HepG2 (cell line): ENCODE measurements around the gene SLC15A3. TPM values are rescaled to one million over a fixed set of nuclear protein-coding genes. Genes with fewer than 3 reads are reported as not detected.

Experiments used
- ATAC-seq: fragments of 200-7000 bp; cut with Tn5 transposase; 3 replicates; pipeline ENCODE4 v1.9.1; 2020; ENCODE audit warnings: mild to moderate bottlenecking, moderate library complexity
- BruUV-seq: library from RNA; stranded (reverse); fragments of 400-500 nt; replicated peaks from 2 replicates; lab custom pipeline; 2021; lab: Mats Ljungman, UMichigan
- CTCF ChIA-PET: fragments of 300-600 bp; formaldehyde crosslinking; extraction: SDS; loops from one replicate; lab custom pipeline; 2021; ENCODE audit warnings: low total read pairs, inconsistent platforms, low intra/inter-chr PET ratio; lab: Yijun Ruan, JAX
- POLR2A ChIA-PET: fragments of 350-600 bp; sonication (Branson Sonifier 250); formaldehyde crosslinking; loops from one replicate; lab custom pipeline; 2020; ENCODE audit warnings: antibody characterized with exemption, inconsistent platforms; lab: Yijun Ruan, JAX
- DNase-seq: peaks from one replicate; pipeline ENCODE4 v3.0.0-alpha.2; 2015; ENCODE audit warnings: low spot score
- FAIRE-seq: peaks from 3 replicates; lab custom pipeline; 2011; peaks lifted over from hg19 to GRCh38; lab: Jason Lieb, UNC
- H2AFZ ChIP-seq: one replicate; pipeline ENCODE4 v1.6.1; 2011; ENCODE audit warnings: low read length, inconsistent platforms
- H3K27ac ChIP-seq: fragments of 300-600 bp; 3 replicates; pipeline ENCODE4 v1.8.0; 2011; ENCODE audit warnings: mixed run types, mild to moderate bottlenecking, mixed read lengths, low read length, inconsistent platforms; ENCODE audit not compliant: insufficient read depth; ENCODE audit errors: extremely low read length
- H3K27me3 ChIP-seq, 2 experiments: fragments of 200-600 bp in 1 of 2; 2 replicates in 1 of 2; 3 replicates in 1 of 2; pipeline versions ENCODE4 v1.6.0 to v1.8.0; 2011; ENCODE audit warnings: low read length in 2 of 2, mild to moderate bottlenecking in 2 of 2, moderate library complexity in 2 of 2, inconsistent platforms in 1 of 2; ENCODE audit not compliant: insufficient read depth in 2 of 2, control insufficient read depth in 1 of 2
- H3K36me3 ChIP-seq, 2 experiments: fragments of 200-600 bp in 1 of 2; replicated peaks in 1 of 2; 2 replicates in 1 of 2; 3 replicates in 1 of 2; pipeline versions ENCODE4 v1.5.1 to v1.8.0; 2011; ENCODE audit warnings: low read length in 2 of 2, inconsistent platforms in 1 of 2; ENCODE audit not compliant: insufficient read depth in 2 of 2, control insufficient read depth in 1 of 2
- H3K4me1 ChIP-seq: 2 replicates; pipeline ENCODE4 v1.5.1; 2012; ENCODE audit warnings: low read length, inconsistent platforms; ENCODE audit not compliant: insufficient read depth
- H3K4me2 ChIP-seq: 2 replicates; pipeline ENCODE4 v1.6.0; 2011; ENCODE audit warnings: low read depth, low read length, inconsistent platforms
- H3K4me3 ChIP-seq, 3 experiments: fragments of 200-600 bp in 1 of 3; sonication (generic), shearing (Covaris generic) in 1 of 3; replicated peaks in 1 of 3; 2 replicates each; pipeline ENCODE4 v1.5.1; 2011 to 2016; ENCODE audit warnings: low read length in 3 of 3, inconsistent platforms in 2 of 3, low read depth in 2 of 3, mild to moderate bottlenecking in 2 of 3, control low read depth in 1 of 3, mixed read lengths in 1 of 3; ENCODE audit not compliant: insufficient read depth in 1 of 3
- H3K79me2 ChIP-seq: one replicate; pipeline ENCODE4 v1.6.1; 2011; ENCODE audit warnings: low read length, inconsistent platforms; ENCODE audit not compliant: insufficient read depth
- H3K9ac ChIP-seq: 2 replicates; pipeline ENCODE4 v1.6.0; 2011; ENCODE audit warnings: mild to moderate bottlenecking, low read depth, low read length, inconsistent platforms; ENCODE audit not compliant: insufficient read depth
- H3K9me3 ChIP-seq: 2 replicates; pipeline ENCODE4 v1.5.1; 2012; ENCODE audit warnings: mild to moderate bottlenecking, low read length
- H4K20me1 ChIP-seq: 2 replicates; pipeline ENCODE4 v1.6.0; 2011; ENCODE audit warnings: inconsistent platforms, mild to moderate bottlenecking, low read length, moderate library complexity; ENCODE audit not compliant: insufficient read depth
- KLF15 ChIP-seq: sonication (generic); formaldehyde crosslinking; IDR thresholded peaks from 2 replicates; pipeline ENCODE4 v1.8.1; 2023; ENCODE audit warnings: borderline replicate concordance, mild to moderate bottlenecking, inconsistent platforms, missing genetic modification reagents, mixed read lengths
- MAFF ChIP-seq: IDR thresholded peaks from 2 replicates; pipeline ENCODE4 v1.6.1; 2011; ENCODE audit warnings: low read depth, low read length, improper control_type of control experiment
- MAFK ChIP-seq, 2 experiments: IDR thresholded peaks in 1 of 2; conservative IDR thresholded peaks in 1 of 2; 2 replicates each; pipeline ENCODE4 v1.6.1; 2011; ENCODE audit warnings: improper control_type of control experiment in 2 of 2, low read length in 2 of 2
- SAP130 ChIP-seq: IDR thresholded peaks from 2 replicates; pipeline ENCODE4 v1.6.1; 2016; ENCODE audit warnings: low read depth
- ZNF138 ChIP-seq: sonication (generic); formaldehyde crosslinking; IDR thresholded peaks from 2 replicates; pipeline ENCODE4 v1.5.0; 2020; ENCODE audit warnings: mild to moderate bottlenecking, low read depth, missing genetic modification reagents
- ZNF33B ChIP-seq: sonication (generic); formaldehyde crosslinking; IDR thresholded peaks from 2 replicates; pipeline ENCODE4 v1.5.1; 2020; ENCODE audit warnings: mild to moderate bottlenecking, missing genetic modification reagents
- WGBS: methylation state at CpG from one replicate; pipeline ENCODE4 v1.1.6; 2017; ENCODE audit warnings: low lambda C conversion rate; 5-methylcytosine and 5-hydroxymethylcytosine counted together
- in situ Hi-C: cut with HindIII; loops from 2 replicates; pipeline ENCODE4 v1.10.0; 2017; ENCODE audit warnings: low pct_unique_long_range_greater_than_20kb; ENCODE audit not compliant: extremely low pct_ligation_motif_present
- intact Hi-C: fragments of 100-400 bp; cut with micrococcal nuclease; formaldehyde crosslinking; loops from one replicate; pipeline ENCODE4 v1.10.0; 2022; ENCODE audit not compliant: unreplicated experiment
- polyA plus RNA-seq, 8 experiments: library from polyadenylated mRNA; depleted of rRNA in 3 of 8; stranded (reverse) in 7 of 8; unstranded in 1 of 8; fragments of >200 nt; fragmentation: Illumina TruSeq in 4 of 8; extraction: Trizol in 4 of 8; gene quantifications; 2 replicates each; pipeline versions ENCODE4 v1.2.1 to v1.2.3, GENCODE V29; 2011 to 2016; ENCODE audit warnings: low read depth in 4 of 8, missing spikeins in 1 of 8, mixed read lengths in 1 of 8; ENCODE audit not compliant: insufficient read depth in 1 of 8
- total RNA-seq, 5 experiments: library from RNA; depleted of rRNA; stranded (reverse); fragments of >200 nt; fragmentation: Illumina TruSeq; extraction: Trizol; gene quantifications; 2 replicates each; pipeline ENCODE4 v1.2.3, GENCODE V29; 2016; ENCODE audit warnings: low read depth in 1 of 5

SLC15A3 gene
- total and polyA plus RNA-seq, 2 of the 13 experiments (the other 11 are each of a cell fraction or from before 2014, with no cell fraction given), result 0.45 to 0.77 TPM

- no peak overlapping the region for H3K9ac ChIP-seq
- POLR2A ChIA-PET, result no interaction called here
- CTCF ChIA-PET, result no interaction called here
- H3K27me3 ChIP-seq, result peaks cover 2 to 58% of the 10 kb centered on the region in 2 experiments; a peak in 3 of 5 replicates
- no peaks in the 10 kb centered on the region for H3K9me3 ChIP-seq
- no peak for DNase-seq
- ATAC-seq, result no peak
- no peaks in the 10 kb centered on the region for H4K20me1 ChIP-seq
- H2AFZ ChIP-seq, result no peak overlapping the region
- H3K4me3 ChIP-seq, result no peak overlapping the region
- no peaks in the 10 kb centered on the region for H3K36me3 ChIP-seq
- 29% methylated on average over 6 of the region's 6 CpGs for WGBS
- BruUV-seq, result no TSS peak
- intact Hi-C loops (no loop called here), in situ Hi-C loops (no loop called here)
- H3K27ac ChIP-seq, result no peak overlapping the region
- no peak overlapping the region for H3K4me2 ChIP-seq
- TF ChIP-seq MAFF, result peak; percentile 56
- TF ChIP-seq MAFK (conservative IDR thresholded peaks at IDR 0.05 in 1 of 2, IDR thresholded peaks at IDR 0.05 in 1 of 2; ENCODE audit: low read length in 2 of 2), result peak; percentile 25 to 69; a peak in 3 of 4 replicates
- TF ChIP-seq ZNF33B (CRISPR knock-in tag), result no peak
- H3K79me2 ChIP-seq, result no peaks in the 10 kb centered on the region
- FAIRE-seq, result no peak
- H3K4me1 ChIP-seq, result no peaks in the 10 kb centered on the region
Observed at GRCh38 chr11:60984149-60984548, 32.2 kb upstream of the SLC15A3 start.

GRCh38 chr11:60982184-60982583 is 30.2 kb upstream of the SLC15A3 start:
- Histone ChIP-seq H3K79me2 (no peaks in the 10 kb centered on the region), H4K20me1 (no peaks in the 10 kb centered on the region), H3K4me2 (no peak overlapping the region), H3K4me3 (no peak overlapping the region), H3K27me3 (peaks cover 2 to 45% of the 10 kb centered on the region in 2 experiments; a peak in 3 of 5 replicates), H3K4me1 (no peaks in the 10 kb centered on the region), H3K9ac (no peak overlapping the region), H3K27ac (no peak overlapping the region), H3K36me3 (no peaks in the 10 kb centered on the region), H2AFZ (no peak overlapping the region), H3K9me3 (no peaks in the 10 kb centered on the region)
- ChIA-PET POLR2A (no interaction called here), CTCF (no interaction called here)
- no peak for ATAC-seq
- FAIRE-seq, result no peak
- in situ Hi-C loops (no loop called here), intact Hi-C loops (no loop called here)
- DNase-seq, result no peak
- no peak for TF ChIP-seq ZNF138 (CRISPR knock-in tag)
- no peak for TF ChIP-seq KLF15 (CRISPR knock-in tag)
- TF ChIP-seq SAP130 (CRISPR knock-in tag), result no peak
- WGBS, result 26% methylated on average over 6 of the region's 8 CpGs
- no TSS peak for BruUV-seq
